DND-41 (cell line): Measurements from ENCODE around the gene FXYD3.

ENCODE experiments used
- ATAC-seq: fragments of 200-7000 bp; cut with Tn5 transposase; 3 replicates; pipeline ENCODE4 v1.9.1; 2021; ENCODE audit warnings: low read depth; ENCODE audit not compliant: insufficient read depth
- DNase-seq: peaks from one replicate; pipeline ENCODE4 v3.0.0-alpha.2; 2020
- H2AFZ ChIP-seq: 2 replicates; pipeline ENCODE4 v1.6.0; 2012; ENCODE audit warnings: low read depth, low read length
- H3K27ac ChIP-seq: 2 replicates; pipeline ENCODE4 v1.5.1; 2012; ENCODE audit warnings: low read length, inconsistent platforms
- H3K27me3 ChIP-seq: fragments of 200-600 bp; sonication (generic); 2 replicates; pipeline ENCODE4 v1.6.0; 2012; ENCODE audit warnings: low read length, mild to moderate bottlenecking, inconsistent platforms; ENCODE audit not compliant: insufficient read depth, poor library complexity
- H3K36me3 ChIP-seq: 2 replicates; pipeline ENCODE4 v1.5.1; 2012; ENCODE audit warnings: low read length, inconsistent platforms; ENCODE audit not compliant: insufficient read depth
- H3K4me1 ChIP-seq: 2 replicates; pipeline ENCODE4 v1.5.1; 2012; ENCODE audit warnings: mild to moderate bottlenecking, low read length; ENCODE audit not compliant: insufficient read depth
- H3K4me2 ChIP-seq: 2 replicates; pipeline ENCODE4 v1.6.0; 2012; ENCODE audit warnings: mild to moderate bottlenecking, moderate library complexity, low read length, inconsistent platforms; ENCODE audit not compliant: insufficient read depth
- H3K4me3 ChIP-seq, 2 experiments: fragments of 200-600 bp in 1 of 2; shearing (Covaris generic) in 1 of 2; 2 replicates each; pipeline ENCODE4 v1.5.1; 2012 to 2016; ENCODE audit warnings: inconsistent platforms in 2 of 2, low read length in 2 of 2, mild to moderate bottlenecking in 2 of 2, low read depth in 1 of 2, moderate library complexity in 1 of 2
- H3K79me2 ChIP-seq: 2 replicates; pipeline ENCODE4 v1.6.0; 2012; ENCODE audit warnings: low read length, inconsistent platforms; ENCODE audit not compliant: insufficient read depth
- H3K9ac ChIP-seq: 2 replicates; pipeline ENCODE4 v1.6.0; 2012; ENCODE audit warnings: low read depth, mild to moderate bottlenecking, inconsistent platforms, low read length, moderate library complexity
- H3K9me3 ChIP-seq: 2 replicates; pipeline ENCODE4 v1.5.1; 2012; ENCODE audit warnings: low read length, moderate library complexity, mild to moderate bottlenecking, inconsistent platforms; ENCODE audit not compliant: insufficient read depth, severe bottlenecking
- H4K20me1 ChIP-seq: 2 replicates; pipeline ENCODE4 v1.6.0; 2012; ENCODE audit warnings: low read length; ENCODE audit not compliant: insufficient read depth
- EZH2 ChIP-seq: IDR thresholded peaks from 3 replicates; pipeline ENCODE4 v1.6.1; 2012; ENCODE audit warnings: borderline replicate concordance, low read depth, mild to moderate bottlenecking, moderate library complexity, low read length, inconsistent platforms; ENCODE audit not compliant: severe bottlenecking
- TF ChIP-seq, protein P1 (sequence below): IDR thresholded peaks from 2 replicates; pipeline ENCODE4 v1.5.1; 2012; ENCODE audit warnings: borderline replicate concordance, low read length, moderate library complexity, mild to moderate bottlenecking; ENCODE audit not compliant: poor library complexity, severe bottlenecking; ENCODE audit errors: extremely low read depth

The FXYD3 gene

DNA sequence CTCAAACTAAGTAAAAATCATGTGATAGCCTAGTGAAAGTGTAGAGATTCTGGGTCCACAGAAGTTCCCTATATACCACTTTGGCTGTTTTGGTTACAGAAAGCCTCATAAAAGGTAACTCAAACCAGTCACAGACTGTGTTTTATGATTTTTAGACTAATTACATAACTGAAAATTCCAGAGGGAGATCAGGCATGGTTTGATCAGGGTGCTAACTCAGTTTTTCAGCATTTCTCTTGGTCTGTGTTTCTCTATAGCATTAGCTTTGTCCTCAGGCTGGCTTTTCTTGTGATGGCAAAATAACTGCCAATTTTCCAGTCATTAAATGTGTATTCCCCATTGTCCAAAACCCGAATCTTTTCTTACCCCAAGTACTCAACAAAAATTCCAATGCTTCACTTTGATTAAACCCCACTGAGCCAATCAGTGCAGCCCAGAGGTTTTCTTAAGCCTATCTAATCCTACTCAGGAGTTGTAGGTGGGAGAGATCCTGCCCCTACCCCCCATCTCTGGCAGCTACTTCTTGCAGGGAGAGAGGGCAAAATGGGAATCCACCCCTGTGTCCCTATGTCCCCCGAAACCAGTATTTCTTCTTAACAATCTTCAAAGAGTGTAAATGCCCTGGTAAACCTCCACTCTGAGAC lies 8.6 kb upstream of the FXYD3 start:
- ATAC-seq = no peak
- Histone ChIP-seq H2AFZ (no peak overlapping the region), H3K27ac (no peak overlapping the region), H3K36me3 (no peaks in the 10 kb centered on the region), H3K4me3 (no peak overlapping the region), H3K9me3 (no peaks in the 10 kb centered on the region), H3K4me2 (no peak overlapping the region), H4K20me1 (no peaks in the 10 kb centered on the region), H3K4me1 (no peaks in the 10 kb centered on the region), H3K27me3 (no peaks in the 10 kb centered on the region), H3K79me2 (no peaks in the 10 kb centered on the region), H3K9ac (no peak overlapping the region)
- DNase-seq = no peak
- TF ChIP-seq EZH2 = no peak
- TF ChIP-seq, protein P1, sequence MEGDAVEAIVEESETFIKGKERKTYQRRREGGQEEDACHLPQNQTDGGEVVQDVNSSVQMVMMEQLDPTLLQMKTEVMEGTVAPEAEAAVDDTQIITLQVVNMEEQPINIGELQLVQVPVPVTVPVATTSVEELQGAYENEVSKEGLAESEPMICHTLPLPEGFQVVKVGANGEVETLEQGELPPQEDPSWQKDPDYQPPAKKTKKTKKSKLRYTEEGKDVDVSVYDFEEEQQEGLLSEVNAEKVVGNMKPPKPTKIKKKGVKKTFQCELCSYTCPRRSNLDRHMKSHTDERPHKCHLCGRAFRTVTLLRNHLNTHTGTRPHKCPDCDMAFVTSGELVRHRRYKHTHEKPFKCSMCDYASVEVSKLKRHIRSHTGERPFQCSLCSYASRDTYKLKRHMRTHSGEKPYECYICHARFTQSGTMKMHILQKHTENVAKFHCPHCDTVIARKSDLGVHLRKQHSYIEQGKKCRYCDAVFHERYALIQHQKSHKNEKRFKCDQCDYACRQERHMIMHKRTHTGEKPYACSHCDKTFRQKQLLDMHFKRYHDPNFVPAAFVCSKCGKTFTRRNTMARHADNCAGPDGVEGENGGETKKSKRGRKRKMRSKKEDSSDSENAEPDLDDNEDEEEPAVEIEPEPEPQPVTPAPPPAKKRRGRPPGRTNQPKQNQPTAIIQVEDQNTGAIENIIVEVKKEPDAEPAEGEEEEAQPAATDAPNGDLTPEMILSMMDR = no peak

DNA sequence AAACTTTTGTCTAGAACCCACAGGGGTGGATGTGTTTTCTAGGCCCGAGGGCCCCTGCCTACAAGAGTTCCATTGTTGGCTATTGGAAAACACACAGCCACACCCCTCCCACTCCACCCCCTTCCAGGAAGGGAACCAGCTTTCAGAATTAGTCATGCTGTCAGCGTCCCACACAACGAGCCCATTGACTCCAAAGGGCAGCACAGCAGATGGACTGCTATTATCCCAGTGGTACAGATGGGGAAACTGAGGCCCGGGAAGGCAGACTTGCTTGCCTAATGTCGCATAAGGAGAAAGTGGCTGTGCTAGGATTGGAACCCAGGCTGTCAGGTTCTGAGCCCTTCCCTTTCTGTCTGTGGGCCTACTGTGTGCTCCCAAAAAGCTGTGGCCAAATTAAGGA lies 8.1 kb upstream of the FXYD3 start:
- H3K27ac ChIP-seq = no peak overlapping the region
- H3K4me1 ChIP-seq = no peaks in the 10 kb centered on the region
- no peaks in the 10 kb centered on the region for H3K79me2 ChIP-seq
- no peaks in the 10 kb centered on the region for H3K36me3 ChIP-seq
- no peaks in the 10 kb centered on the region for H3K27me3 ChIP-seq
- H2AFZ ChIP-seq = no peak overlapping the region
- H3K4me3 ChIP-seq = no peak overlapping the region
- DNase-seq = no peak
- no peaks in the 10 kb centered on the region for H4K20me1 ChIP-seq
- no peak overlapping the region for H3K4me2 ChIP-seq
- ATAC-seq = no peak
- TF ChIP-seq, protein P1 = no peak
- TF ChIP-seq EZH2 = no peak
- no peaks in the 10 kb centered on the region for H3K9me3 ChIP-seq
- no peak overlapping the region for H3K9ac ChIP-seq

DNA sequence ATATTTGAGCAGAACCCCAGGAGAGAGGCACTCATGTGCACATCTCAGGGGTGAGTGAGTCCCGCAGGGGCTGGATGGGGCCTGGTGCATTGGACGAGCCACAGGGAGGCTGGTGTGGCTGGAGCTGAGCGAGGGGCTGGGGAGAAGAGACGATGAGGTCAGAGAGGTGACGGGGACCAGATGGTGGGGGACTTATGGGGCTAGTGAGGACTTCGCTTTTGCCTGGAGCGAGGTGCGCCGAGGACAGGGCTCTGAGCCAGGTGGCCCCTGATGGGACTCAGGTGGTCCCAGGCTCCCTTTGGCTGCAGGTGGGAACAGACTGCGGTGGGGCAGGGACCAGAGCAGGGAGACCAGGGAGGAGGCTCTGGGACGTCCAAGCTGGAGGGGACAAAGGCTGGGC lies 6.9 kb upstream of the FXYD3 start:
- no peak for DNase-seq
- H3K27ac ChIP-seq = no peak overlapping the region
- TF ChIP-seq, protein P1 = no peak
- TF ChIP-seq EZH2 = no peak
- no peaks in the 10 kb centered on the region for H3K4me1 ChIP-seq
- no peak overlapping the region for H3K4me3 ChIP-seq
- no peaks in the 10 kb centered on the region for H3K36me3 ChIP-seq
- H3K4me2 ChIP-seq = no peak overlapping the region
- no peak overlapping the region for H3K9ac ChIP-seq
- no peaks in the 10 kb centered on the region for H4K20me1 ChIP-seq
- H3K27me3 ChIP-seq = no peaks in the 10 kb centered on the region
- ATAC-seq = no peak
- H2AFZ ChIP-seq = no peak overlapping the region
- no peaks in the 10 kb centered on the region for H3K9me3 ChIP-seq
- H3K79me2 ChIP-seq = no peaks in the 10 kb centered on the region
